NCI-H2227 (cell line): ENCODE measurements around the gene CRYBG1.
"Not testable (repeated sequence)": the region's sequence is repeated elsewhere in the genome, so short reads cannot be mapped to it uniquely, and the experiment has no call there.

Experiments used
- DNase-seq: peaks from one replicate; lab custom pipeline; 2025; ENCODE audit not compliant: unreplicated experiment; lab: John Stamatoyannopoulos, UW

Gene CRYBG1

GRCh38 chr6:106574741-106575458 lies 214.4 kb downstream of the CRYBG1 start:
- DNase-seq, result peak; percentile 45

- DNase-seq, result no peak
Measured at GRCh38 chr6:106579281-106579680, 218.8 kb downstream of the CRYBG1 start.

- DNase-seq, result no peak
Measured at GRCh38 chr6:106581468-106581867, 221.0 kb downstream of the CRYBG1 start.

GRCh38 chr6:106586815-106587415 lies 226.4 kb downstream of the CRYBG1 start:
- no peak for DNase-seq

DNA sequence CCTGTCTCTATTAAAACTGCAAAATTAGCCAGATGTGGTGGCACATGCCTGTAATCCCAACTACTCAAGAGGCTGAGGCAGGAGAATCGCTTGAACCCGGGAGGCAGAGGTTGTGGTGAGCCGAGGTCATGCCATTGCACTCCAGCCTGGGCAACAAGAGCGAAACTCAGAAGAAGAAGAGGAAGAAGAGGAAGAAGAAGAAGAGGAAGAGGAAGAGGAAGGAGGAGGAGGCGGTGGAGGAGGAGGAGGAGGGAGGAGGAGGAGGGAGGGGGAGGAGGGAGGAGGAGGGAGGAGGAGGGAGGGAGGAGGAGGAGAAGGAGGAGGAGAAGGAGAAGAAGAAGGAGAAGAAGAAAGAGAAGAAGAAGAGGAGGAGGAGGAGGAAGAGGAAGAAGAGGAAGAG lies 228.4 kb downstream of the CRYBG1 start:
- DNase-seq, result not testable (repeated sequence)

DNA sequence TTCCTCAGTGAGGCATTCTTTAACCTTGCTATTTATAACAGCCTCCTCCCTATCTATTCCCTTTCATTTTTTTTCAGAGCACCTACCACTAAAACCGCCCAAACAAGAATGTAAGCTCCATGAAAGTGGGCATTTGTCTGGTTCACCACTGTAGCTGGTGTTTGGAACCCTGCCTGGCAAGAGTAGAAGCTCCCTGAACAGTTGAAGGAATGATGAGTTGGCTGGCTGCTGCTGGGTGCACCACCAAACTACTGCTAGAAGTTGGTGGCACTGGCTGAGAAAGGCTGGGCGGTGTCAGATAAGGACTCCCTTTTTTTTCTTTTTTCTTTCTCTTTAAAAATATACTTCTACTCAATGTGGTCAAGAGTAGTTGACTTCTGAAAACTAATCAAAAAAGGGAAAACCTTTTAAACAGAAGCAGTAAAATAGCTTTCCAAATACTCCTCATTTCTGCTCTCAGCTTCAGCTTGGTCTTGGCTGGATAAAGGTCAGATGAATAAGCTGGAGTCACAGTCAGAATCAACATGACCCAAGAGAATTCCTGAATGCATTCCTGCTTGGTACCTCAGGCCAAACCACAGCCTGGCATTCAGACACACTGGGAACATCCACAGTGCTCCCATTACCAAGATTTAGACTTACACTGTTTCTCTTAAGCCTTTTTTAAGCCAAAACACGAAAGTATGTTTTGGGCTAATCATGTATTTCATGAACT lies 230.8 kb downstream of the CRYBG1 start:
- no peak for DNase-seq

GRCh38 chr6:106599440-106599839 lies 238.9 kb downstream of the CRYBG1 start:
- DNase-seq, result no peak

DNA sequence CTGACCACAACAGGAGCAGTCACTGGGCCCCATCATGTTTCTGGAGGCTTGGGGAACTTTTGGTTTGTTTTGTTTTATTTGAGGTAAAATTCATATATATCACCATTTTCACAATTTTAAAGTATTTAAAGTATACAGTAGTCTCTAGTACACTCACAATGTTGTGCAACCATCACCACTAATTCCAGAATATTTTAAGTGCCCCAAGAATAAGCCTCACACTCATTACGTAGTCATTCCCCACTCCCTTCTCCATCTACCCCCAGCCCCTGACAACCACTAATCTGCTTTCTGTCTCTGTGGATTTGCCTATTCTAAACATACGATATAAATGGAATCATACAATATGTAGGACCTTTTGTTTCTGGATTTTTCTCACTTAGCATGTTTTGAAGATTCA lies 239.8 kb downstream of the CRYBG1 start:
- DNase-seq, result no peak

GRCh38 chr6:106608080-106608668 lies 247.7 kb downstream of the CRYBG1 start:
- DNase-seq, result peak; percentile 6

- peak; percentile 24 for DNase-seq
Measured at GRCh38 chr6:106609699-106610098, 249.2 kb downstream of the CRYBG1 start.

DNA sequence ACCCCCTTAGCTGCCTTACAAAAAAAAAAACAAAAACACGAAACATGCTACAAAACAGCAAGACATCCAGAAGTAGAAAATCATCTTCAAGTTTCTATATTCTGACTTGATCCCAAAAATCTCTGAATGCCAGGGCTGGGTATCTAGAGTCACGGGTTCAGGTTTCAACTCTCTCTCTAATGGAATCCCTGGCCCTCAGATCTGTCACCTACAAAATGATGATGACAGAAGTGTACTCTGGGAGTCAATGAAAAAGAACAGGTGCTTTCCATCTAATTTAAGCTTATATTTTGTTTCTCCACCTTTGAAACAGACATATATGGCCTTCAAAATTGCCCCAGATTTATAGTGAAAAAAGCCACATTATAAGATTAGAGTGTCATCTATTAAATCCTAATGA lies 250.5 kb downstream of the CRYBG1 start:
- no peak for DNase-seq

DNA sequence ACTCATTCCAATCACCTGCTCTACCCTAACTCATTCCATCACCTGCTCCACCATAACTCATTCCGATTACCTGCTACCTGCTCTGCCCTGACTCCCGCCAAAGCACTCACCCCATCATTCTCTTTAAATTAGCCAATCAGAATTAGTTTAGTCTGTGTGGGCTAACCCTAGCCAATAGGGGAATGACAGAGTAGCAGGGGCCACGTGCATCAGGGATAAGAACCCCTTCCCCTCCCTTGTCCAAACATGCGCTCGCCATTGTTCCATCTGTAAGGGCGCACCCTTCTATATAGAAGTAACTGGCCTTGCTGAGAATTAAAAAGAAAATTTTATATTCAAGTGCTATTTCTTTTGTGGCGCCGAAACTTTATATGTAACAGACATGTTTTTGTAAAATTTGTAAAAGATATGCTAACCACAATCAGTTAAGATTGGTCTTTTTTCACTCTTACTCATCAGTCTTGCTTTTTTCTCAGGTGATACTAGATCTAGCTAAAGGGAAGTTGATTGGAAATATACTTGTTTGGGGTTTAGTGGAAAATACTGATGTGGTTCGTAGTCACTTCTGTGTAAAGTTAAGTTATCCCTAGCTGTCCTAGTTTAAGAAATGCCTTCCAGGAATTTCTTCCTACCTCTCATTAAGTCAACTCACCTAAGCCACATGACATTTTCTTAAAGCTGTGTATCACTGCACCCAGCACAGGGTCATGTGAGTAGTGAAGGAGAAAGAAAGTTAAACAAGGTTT lies 252.3 kb downstream of the CRYBG1 start:
- DNase-seq, result no peak

- DNase-seq, result no peak
Measured at GRCh38 chr6:106613590-106613989, 253.1 kb downstream of the CRYBG1 start.

DNA sequence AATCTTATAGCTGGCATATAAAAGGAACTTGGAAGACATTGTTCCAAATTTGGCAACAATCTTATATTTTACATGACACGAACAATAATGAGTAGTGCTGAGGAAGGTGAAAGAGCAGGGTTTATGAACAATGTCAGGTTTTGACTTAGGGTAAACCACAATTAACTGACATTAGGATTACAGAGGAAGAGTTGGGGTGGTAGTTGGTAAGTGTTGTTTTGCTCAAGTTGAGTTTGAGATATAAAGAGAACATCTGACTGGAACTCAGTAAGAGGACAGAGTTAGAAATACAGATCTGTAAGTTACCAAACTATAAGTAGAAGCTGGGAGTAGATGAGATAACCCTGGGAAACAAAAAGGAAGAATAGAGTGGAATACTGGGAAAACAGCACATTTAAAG lies 253.6 kb downstream of the CRYBG1 start:
- no peak for DNase-seq

DNA sequence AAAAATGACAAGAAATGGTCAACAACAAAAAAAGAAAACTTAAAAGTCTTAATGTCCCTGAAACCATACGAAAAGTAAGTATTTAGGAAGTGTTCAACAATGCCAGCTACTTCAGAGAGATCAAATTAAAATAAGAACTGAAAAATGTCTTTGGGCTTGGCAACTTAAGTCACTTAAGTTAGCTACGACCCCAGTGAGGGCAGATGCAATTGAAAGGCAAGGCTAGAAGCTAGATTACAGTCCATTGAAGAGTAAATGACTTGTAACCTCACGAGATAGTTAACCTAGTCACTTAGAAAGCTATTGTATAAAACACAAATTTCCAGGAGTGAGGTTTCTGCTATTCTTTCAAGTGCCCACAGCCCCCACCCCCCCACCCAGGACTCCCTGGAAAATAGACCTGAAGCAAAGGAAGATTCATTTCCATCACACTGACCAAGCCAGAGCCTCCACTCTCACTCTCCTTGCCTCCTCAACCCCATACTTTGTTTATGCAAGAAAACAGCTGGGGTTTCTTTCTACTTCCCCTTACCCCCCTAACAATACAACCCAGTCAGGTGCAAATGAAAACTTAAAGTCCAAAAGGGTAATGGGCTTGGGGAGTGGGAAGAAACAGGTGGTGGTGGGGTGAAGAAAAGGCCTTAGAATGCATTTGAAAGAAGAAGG lies 254.2 kb downstream of the CRYBG1 start:
- no peak for DNase-seq

DNA sequence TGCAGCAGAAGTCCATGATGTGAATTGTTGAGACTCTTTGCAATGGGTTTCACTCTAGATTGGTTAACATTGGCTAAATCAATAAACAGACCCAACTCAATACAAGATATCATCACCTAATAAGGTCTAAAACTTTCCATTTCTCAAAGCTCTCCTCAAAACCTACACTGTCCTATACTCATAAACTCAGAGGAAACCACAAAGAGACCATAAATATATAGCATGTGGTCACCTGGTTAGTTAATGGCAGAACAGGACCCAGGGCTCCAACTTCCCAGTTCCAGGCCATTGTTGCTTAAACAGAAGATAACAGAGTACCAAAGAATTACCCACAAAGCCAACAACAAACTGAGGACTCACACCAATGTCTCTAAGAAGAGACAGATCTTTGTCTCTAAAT lies 256.8 kb downstream of the CRYBG1 start:
- no peak for DNase-seq

GRCh38 chr6:106617857-106618256 lies 257.3 kb downstream of the CRYBG1 start:
- no peak for DNase-seq

DNA sequence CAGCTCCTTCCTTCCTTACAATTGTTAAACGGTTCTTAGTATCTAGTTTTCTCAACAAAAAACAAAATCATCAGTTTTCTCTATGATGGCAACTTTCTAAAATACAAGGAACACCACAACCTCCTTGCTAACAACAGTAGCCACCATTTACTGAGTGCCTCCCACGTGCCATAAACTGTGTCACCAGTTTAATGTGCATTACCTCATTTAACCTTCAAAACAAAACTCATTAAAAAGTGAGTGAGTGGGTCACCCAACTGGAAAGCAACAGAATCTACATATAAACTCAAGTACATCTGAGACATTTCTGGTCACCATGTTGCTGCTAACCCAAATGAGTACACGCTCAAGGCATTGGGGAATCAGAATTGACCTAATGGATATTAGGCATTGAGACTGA lies 257.8 kb downstream of the CRYBG1 start:
- DNase-seq, result no peak

DNA sequence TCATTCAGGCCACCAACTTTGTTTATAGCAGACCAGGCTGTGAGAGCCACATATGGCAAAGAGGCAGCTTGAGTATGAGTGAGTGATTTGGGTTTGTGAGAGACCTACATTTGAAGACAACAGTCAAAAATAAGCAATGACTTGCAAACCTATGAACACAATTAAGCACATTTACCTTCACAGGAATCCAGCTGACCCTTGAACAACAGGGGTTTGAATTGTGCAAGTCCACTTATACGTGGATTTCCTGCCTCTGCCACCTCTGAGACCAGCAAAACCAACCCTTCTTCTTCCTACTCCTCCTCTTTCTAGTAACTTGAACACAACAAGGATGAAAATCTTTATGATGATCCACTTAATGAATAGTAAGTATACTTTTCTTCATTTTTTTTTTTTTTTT lies 258.7 kb downstream of the CRYBG1 start:
- no peak for DNase-seq

DNA sequence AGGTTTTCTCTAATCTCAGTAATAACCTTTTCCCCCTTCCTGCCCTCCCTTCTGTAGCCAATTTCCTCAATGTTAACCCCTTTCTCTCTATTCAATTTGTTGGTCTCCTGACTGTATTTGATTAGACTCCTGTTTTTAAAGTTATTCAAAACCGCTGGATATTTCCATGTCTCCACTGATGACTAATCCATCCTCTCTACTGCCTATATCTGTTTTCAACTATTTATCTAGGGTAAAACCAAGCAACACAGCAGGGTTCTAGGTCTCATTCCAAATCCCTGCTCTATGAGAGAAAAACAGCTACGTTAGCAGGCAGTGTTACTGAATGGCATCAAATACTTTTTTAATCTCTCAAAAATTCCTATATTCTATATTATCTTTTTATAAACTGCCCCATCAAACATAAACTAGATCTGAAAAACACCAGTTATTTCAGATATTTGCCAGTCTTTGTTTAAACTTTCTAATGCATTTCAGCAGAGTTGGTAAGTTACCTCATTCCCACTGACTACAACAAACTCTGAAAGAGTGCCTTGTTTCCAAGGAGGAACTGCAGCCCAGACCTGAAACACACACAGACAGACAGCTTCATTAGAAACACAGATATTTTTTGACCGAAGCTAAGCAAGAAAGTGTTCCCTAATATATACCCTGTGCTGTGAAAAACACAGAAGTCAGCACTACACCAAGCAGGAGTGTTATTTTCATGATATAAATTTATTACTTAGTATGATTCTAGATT lies 260.6 kb downstream of the CRYBG1 start:
- no peak for DNase-seq
